GM19351 (cell line): ENCODE measurements around the gene SLC22A14.
"Not testable (repeated sequence)": the region's sequence is repeated elsewhere in the genome, so short reads cannot be mapped to it uniquely, and the experiment has no call there.

Source experiments
- ATAC-seq: cut with Tn5 transposase; IDR thresholded peaks from one replicate; pipeline ENCODE4 v1.9.1; 2021; ENCODE audit warnings: mild to moderate bottlenecking, moderate library complexity; ENCODE audit not compliant: unreplicated experiment

Gene SLC22A14

DNA sequence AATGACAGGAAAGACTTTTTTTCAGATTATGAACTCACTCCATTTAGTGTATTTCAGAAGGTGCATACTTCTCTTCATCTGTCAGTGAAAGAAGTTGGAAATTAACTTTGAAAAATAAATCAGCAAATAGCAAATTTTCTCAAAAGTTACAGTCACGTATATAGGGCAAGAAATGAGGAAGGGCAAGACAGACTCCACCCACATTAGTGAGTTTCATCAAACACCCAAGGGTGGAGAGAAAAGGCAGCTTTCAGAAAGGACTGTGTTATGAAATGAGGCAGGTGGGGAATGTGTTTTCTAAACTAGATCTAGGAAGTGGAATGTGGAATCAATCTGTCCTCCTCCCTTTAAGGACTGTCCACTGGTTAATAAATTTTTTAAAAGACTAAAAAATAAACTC lies 13.6 kb upstream of the SLC22A14 start:
- peak; percentile 75 for ATAC-seq

DNA sequence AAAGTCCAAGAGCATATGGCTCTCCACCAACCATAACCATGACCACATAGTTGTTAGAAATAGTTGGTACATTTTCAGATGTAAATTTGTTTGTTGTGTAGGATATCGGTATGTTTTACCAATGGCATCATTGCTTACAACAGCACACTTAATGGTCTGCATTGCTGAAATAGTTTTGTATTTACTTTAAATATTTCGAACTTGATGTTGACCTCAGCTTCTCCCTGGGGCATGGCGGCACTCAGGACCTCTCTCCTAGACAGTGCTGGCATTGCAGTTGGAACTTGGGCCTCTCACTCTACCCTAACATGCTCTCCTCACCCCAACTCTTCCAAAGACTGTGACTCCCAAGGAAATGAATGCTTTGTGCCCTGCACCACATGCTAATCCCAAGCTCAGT lies 11.5 kb upstream of the SLC22A14 start:
- no peak for ATAC-seq

DNA sequence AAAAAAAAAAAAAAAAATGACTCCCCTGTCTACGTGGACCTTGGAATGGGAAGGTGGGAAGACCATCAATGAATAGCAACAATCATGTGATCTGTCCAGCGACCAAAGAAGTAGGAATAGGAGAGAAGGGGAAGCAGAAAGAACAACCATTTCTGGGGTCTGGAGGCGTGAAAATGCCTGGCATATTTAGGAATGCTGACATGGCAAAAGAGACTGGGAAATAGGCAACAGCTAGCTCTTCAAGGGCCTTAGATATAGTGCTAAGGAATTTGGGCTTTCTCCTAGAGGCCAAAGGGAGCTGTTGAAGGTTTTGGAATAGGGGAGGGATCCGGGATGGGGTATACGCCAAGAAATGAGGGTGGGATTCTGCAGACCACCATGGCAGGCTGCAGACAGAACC lies 10.5 kb upstream of the SLC22A14 start:
- no peak for ATAC-seq

DNA sequence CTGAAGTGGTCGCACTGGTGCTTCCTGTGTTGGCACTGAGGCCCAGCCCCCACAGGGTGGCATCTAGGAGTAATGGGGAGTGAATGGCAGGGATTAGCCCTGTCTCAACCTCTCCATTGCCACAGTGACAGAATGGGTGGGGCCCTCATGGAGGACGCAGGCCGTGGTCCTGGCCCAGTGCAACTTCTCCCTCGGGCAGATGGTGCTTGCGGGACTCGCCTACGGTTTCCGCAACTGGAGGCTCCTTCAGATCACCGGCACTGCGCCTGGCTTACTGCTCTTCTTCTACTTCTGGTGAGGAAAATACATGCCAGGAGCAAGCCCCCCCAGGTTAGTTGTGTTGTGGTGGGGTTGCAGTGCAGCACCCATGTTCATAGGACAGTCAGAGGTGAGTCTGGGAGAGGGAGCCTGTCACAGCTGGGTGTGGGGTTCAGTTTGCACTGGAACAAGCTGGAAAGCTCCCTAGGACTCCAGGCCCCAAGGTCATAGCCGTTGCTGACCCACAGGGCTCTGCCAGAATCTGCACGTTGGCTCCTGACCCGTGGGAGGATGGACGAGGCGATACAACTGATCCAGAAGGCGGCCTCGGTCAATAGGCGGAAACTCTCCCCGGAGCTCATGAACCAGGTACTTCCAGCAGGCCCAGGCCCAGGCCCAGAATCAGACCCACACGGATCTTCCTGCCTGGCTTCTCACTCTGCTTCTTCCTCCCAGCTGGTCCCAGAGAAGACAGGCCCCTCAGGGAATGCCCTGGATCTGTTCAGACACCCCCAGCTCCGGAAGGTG lies 7.0 kb upstream of the SLC22A14 start:
- ATAC-seq = no peak

DNA sequence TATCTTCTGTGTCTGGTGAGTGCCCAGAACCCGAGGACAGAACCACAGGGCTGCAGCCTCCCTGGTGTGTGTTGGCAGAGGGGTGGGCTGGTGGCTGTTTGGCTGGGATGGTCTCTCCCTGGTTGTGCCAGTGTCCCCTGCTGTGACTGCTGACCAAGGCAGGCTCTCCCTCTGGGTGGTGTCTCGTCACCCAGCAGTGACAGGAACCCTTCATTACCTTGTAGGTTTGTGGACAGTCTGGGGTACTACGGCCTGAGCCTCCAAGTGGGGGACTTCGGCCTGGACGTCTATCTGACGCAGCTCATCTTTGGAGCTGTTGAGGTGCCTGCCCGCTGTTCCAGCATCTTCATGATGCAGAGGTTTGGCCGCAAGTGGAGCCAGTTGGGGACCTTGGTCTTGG lies 6.4 kb upstream of the SLC22A14 start:
- ATAC-seq = no peak

DNA sequence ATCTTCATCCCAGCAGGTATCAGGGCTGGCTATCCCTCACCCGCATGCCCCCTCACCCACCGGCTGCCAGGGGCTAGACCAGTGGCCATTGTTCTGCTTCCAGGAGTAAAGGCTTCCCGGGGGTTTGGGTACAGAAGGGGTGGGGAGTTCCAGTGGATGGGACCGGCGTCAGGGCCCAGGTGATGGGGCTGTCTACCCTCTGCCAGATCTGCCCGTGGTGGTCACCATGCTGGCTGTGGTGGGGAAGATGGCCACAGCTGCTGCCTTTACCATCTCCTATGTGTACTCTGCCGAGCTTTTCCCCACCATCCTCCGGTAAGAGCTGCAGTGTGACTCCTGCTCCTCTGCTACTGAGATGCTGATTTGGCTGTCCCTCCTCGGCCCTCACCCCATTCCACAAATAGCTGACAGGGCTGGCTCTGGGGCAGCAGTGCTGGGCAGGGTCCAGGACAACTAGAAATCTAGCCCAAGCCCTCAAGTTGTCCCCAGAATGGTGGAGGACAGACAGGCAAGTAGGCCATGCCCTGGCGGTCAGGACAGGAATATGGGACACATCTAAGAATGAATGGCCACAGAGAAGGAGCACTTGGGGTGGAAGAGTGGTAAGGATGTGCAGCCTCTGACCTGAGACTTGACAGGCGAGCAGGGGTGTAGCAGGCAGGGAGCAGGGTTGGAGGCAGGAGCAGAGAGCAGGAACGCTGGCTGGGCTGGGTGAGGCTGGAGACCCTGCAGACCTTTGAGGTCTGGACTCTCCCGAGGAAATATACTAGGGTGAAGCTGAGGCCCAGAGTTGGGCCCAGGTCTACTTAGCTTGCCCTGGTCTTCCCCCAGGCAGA lies 5.8 kb upstream of the SLC22A14 start:
- ATAC-seq = no peak

DNA sequence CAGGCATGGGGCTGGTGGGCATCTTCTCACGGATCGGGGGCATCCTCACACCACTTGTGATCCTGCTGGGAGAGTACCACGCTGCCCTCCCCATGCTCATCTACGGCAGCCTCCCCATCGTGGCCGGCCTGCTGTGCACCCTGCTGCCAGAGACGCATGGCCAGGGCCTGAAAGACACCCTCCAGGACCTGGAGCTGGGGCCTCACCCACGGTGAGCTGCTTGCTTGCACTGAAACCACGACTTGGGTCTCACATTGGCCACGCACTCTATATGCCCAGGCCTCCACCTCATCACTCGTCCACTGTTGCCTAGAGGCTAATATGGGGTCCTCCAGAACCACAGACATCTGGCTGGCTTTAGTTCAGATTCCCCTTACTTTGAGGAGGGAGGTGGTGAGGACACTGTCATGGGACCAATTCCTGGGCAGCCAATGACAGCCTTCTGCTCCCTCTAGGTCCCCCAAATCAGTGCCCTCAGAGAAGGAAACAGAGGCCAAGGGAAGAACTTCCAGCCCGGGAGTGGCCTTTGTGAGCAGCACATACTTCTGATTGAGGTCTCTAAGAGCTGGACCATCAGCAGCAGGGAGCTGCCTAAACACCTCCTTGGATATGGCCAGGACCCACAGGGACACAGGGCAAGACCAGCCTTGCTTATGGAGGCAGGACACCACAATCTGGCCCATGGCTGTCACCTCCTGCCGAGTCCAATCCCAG lies 5.0 kb upstream of the SLC22A14 start:
- ATAC-seq = no peak

DNA sequence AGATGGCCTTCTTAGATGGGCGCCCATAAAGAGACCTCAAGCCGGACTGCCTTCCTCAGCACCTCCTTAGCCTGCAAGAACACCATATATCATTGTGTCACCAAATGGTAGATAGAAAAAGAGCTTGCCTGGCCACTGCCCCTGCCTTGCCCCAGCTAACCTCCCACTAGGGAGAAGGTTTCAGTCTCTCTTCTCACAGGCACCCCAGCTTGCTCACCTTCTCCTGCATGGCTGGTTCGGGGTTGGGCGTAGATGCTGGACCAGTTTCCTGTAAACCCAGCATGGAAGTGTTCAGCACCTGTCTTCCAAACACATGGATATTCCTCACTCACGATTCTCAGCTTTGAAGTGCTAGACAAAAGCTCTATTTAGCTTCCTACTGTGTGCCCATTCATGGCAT lies 3.3 kb upstream of the SLC22A14 start:
- no peak for ATAC-seq

DNA sequence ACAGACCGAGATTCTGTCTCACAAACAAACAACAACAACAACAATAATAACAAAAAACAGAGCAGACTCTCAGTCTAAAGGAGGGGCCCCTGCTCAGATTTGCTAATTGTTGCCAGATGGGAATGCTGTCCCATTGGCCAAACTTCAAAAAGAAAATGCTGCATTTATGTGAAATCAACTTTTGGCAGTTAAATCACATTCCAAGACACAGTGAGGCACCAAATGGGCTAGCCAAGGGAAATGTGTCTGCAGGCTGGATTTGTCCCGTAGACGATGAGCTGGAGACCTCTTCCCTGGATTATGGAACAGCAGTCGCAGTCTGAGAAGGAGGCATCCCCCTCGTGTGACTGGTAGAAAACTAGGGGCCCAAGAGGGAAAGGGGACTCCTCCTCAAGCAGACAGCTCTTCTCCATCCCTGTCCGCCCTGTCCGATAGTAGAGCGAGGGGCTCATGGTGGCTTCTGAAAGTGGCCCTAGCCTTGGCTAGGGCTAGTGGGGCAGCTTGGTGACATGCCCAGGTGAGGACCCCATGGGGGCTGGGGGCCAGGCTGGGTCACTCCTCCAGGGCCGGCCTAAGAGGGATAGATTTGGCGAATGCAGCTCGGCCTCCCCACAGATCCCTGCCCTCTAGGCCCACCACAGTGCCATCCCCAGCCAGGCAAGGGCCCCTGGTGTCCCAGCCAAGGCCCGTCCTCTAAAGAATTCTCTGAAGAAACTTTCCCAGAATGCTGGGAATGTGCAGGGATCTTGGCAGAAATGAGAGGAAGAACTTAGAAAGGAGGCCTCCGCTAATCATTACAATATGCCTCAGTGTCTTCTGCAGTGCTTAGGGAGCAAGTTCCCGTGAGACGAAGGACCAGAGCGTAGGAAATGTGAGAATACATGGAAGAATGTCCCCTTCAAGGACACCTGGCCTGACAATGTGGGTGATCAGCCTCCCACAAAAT lies 2.0 kb downstream of the SLC22A14 start:
- no peak for ATAC-seq

DNA sequence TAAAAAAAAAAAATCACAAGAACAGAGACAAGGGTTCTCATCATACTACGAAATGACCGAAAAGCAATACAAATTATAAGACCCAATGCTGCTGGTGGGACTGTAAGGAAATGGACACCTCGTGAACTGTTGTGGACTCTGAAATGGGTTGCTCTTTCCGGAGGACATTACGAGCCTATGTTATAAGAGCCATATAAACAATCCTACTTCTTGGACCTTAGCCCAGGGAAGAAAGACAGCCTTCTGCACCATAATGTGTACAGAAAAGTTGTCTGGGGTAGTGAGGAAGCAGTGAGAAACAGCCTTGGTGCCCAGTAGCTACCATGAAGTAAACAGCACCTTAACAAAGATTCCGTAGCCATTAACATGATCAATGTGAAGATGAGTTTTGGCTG lies 2.7 kb downstream of the SLC22A14 start:
- ATAC-seq = no peak

DNA sequence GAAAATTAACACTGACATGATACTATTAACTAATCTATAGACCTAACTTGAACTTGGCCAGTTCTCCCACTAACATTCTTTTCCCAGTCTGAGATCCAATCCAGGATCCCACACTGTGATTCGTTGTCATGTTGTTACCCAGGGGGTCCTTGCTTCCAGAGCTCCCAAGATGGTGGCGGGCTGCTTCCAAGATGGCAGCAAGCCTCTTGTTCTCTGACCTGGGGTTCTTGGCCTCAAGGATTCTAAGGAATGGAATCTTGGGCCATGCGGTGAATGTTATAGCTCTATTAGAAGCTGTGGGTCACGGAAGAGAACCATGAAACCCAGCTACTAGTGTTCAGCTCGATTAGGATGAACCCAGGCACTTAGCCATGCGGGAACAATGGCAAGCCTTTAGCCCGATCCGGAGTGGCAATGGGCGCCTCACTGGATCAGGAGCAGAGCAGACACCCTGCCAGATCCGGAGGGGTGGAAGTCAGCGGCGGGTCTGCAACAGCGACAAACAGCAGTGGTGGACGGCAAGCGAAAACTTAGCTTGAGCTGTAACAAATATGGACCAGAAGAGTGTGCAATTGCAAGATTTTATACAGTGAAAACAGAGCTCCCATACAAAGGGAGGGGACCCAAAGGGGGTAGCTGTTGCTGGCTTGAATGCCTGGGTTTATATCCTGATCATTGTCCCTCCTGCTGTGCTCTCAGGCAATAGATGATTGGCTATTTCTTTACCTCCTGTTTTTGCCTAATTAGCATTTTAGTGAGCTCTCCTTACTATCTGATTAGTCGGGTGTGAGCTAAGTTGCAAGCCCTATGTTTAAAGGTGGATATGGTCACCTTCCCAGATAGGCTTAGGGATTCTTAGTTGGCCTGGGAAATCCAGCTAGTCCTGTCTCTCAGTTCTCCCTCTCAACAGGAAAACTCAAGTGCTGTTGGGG lies 7.5 kb downstream of the SLC22A14 start:
- ATAC-seq = not testable (repeated sequence)

DNA sequence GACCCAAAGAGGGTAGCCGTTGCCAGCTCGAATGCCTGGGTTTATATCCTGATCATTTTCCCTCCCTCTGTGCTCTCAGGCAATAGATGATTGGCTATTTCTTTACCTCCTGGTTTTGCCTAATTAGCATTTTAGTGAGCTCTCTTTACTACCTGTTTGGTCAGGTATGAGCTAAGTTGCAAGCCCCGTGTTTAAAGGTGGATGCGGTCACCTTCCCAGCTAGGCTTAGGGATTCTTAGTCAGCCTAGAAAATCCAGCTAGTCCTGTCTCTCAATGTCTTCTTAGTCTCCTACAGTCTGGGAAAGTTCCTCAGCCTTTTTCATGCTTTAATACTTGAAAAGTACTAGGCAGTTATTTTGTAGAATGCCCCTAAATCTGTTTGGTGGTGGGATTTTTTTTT lies 15.0 kb downstream of the SLC22A14 start:
- ATAC-seq = not testable (repeated sequence)

DNA sequence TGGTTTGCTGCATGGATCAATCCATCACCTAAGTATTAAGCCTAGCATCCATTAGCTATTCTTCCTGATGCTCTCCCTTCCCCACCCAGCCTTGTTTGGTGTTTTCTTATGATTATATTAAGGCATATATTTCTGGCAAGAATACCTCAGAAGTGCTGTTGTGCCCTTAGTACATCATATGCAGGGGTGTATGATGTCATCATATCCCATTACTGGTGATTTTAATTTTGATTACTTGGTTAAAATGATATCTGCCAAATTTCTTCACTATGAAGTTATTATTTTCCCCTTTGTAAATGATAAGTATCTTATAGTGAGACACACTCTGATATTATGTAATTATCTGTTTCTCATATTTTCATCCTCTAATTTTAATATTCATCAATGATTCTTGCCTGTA lies 15.4 kb downstream of the SLC22A14 start:
- ATAC-seq = no peak

DNA sequence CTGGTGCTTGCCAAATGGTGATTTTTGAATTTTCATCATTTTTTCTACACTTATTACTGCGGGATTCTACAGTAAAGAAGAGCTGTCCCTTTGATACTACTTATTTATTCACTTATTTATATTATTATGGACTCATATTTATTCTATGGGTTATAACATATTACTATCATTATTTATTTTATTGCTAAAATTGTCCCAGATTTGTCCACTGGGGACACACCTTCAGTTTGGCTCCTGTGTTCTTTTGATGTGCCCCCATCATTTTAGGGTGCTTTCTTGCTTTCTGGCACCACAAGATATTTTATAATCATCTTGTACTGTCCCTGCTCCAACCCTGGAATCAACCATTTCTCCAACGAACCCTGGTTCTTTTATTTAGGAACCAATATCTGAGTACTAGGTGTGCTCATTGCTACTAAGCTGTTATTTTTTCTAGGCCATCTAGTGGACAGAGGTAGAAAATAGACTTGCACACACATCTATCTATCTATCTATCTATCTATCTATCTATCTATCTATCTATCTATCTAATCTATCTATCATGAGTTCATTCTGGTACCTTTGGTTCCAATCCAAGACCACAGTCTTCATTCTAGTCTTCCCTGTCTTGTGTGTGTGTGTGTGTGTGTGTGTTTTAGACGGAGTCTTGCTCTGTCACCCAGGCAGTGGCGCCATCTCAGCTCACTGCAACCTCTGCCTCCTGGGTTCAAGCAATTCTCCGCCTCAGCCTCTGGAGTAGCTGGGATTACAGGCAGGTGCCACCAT lies 16.0 kb downstream of the SLC22A14 start:
- ATAC-seq = no peak

DNA sequence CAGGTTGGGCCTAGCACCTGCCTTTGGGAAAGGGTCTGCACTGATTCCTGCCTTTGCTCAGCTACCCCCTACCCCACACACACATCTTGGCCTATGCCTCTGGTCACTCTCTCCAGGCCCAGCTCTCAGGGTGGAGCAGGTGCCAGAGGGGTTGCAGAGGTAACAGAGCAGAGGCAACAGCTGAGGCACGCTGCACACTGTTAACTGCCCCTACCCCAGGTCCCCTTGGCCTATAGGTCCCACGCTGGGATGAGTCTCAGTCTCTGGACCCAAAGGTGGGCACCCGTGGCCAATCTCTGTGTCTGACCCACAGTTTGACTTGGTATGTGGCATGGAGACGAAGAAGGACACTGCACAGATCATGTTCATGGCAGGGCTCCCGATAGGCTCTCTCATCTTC lies 24.8 kb downstream of the SLC22A14 start:
- ATAC-seq = no peak

DNA sequence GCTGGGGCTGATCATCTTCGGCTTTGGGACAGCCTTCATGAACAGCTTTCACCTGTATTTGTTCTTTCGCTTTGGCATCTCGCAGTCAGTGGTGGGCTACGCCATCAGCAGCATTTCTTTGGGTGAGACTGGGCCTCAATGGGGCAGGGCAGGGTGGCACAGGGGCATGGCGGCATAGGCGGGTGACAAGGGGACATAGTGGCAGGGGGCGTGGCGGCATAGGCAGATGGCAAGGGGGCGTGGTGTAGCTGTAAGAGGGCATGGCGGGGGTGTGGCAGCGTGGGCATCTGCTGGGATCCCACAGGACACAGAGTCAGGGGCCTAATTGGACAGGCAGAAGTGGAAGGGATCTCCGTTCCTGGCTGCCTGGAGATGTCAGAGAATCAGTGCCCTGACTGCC lies 25.5 kb downstream of the SLC22A14 start:
- ATAC-seq = no peak

DNA sequence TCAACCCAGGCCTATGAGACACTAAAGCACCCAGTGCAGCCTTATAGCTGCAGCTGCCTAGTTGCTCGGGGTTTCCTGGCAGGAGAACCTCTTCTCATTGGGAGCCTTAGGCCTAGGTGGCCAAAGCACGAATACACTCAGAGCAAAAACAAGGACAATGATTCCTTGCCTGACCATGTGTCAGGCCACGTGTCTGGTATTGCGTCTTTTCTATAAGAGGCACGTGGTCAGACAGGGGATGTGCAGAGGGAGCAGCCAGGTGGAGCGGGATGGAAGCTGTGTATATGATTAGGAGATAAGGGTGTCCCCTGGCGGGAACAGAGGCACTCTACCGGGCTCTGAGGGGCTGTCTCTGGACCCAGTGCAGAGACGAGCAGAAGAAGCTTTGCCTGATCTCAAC lies 26.4 kb downstream of the SLC22A14 start:
- no peak for ATAC-seq

DNA sequence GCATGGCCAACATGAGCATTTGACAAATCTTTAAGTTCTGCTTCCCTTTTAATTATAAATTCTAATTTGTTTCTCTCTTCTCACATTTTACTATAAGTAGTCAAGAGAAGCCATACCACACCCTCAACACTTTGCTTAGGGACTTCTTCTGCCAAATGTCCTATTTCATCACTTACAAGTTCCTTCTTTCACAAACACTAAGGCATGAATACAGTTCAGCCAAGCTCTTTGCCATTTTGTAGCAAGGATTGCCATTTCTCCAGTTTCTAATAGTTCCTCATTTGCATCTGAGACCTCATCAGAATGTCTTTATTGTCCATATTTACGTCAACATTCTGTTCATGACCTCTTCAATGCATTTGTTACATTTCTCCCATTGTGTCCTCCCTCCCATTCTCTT lies 29.4 kb downstream of the SLC22A14 start:
- ATAC-seq = no peak

DNA sequence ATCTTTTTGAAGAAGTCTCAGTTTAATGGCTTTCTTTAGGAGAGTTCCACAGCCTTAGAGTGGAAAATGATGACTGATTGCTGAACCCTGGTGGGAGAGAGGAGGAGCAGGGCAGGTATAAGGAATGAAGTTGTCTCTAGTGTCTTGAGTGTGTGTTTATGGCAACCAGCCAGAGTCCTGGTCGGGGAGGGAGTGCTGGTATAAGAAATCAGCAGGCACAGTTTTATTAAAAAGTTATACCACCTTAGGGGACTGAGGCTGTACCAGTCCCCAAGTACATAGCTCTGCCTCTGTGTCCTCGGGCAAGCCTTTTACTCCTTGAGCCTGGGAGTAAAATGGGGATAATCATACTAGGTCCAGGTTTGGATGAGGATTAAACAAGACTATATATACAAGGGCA lies 29.8 kb downstream of the SLC22A14 start:
- ATAC-seq = no peak
